ENCODE measurements around the gene UBASH3B.

- TF ChIP-seq CTCF (IDR thresholded peaks at IDR 0.05) (no peak), POLR2A (IDR thresholded peaks at IDR 0.05) (no peak)
These were observed 60.3 kb downstream of the UBASH3B start for GRCh38 chr11:122715548-122716440.
